Liver (tissue), 9 donors: Measurements from ENCODE around the gene POU4F1. TPM values are rescaled to one million over a fixed set of nuclear protein-coding genes. Genes with fewer than 3 reads are reported as not detected.

Experiments
- DNase-seq: peaks from one replicate; pipeline ENCODE4 v3.0.0-alpha.2; 2017; ENCODE audit warnings: low spot score
- H3K27ac ChIP-seq, 2 donors: one replicate each; pipeline ENCODE4 v1.7.0; 2013; ENCODE audit warnings: inconsistent platforms in 2 of 2, low read length in 2 of 2, control low read depth in 1 of 2, low read depth in 1 of 2, mild to moderate bottlenecking in 1 of 2
- H3K27me3 ChIP-seq, 4 donors: one replicate each; pipeline versions ENCODE4 v1.6.1 to v1.7.0; 2013; ENCODE audit warnings: low read length in 3 of 4, inconsistent platforms in 1 of 4, mild to moderate bottlenecking in 1 of 4, moderate library complexity in 1 of 4; ENCODE audit not compliant: control insufficient read depth in 4 of 4, insufficient read depth in 4 of 4
- H3K36me3 ChIP-seq, 4 donors: one replicate each; pipeline versions ENCODE4 v1.6.1 to v1.7.0; 2013; ENCODE audit warnings: low read length in 3 of 4, mild to moderate bottlenecking in 3 of 4, low read depth in 1 of 4, moderate library complexity in 1 of 4; ENCODE audit not compliant: control insufficient read depth in 4 of 4, insufficient read depth in 3 of 4
- H3K4me1 ChIP-seq, 4 donors: one replicate each; pipeline versions ENCODE4 v1.6.1 to v1.7.0; 2013; ENCODE audit warnings: low read length in 3 of 4, mild to moderate bottlenecking in 3 of 4, moderate library complexity in 1 of 4; ENCODE audit not compliant: control insufficient read depth in 4 of 4, insufficient read depth in 4 of 4
- H3K4me3 ChIP-seq, 3 donors: one replicate each; pipeline versions ENCODE4 v1.6.1 to v1.7.0; 2013; ENCODE audit warnings: low read length in 3 of 3, control low read depth in 1 of 3, low read depth in 1 of 3, mild to moderate bottlenecking in 1 of 3
- H3K9ac ChIP-seq, 2 donors: one replicate each; pipeline ENCODE4 v1.7.0; 2013; ENCODE audit warnings: low read length in 2 of 2, mild to moderate bottlenecking in 2 of 2, moderate library complexity in 2 of 2, control low read depth in 1 of 2, low read depth in 1 of 2
- H3K9me3 ChIP-seq, 4 donors: one replicate each; pipeline versions ENCODE4 v1.6.1 to v1.7.0; 2013; ENCODE audit warnings: low read length in 3 of 4; ENCODE audit not compliant: control insufficient read depth in 4 of 4
- FOXA2 ChIP-seq: IDR thresholded peaks from 2 replicates; pipeline ENCODE4 v1.6.1; 2016; ENCODE audit warnings: antibody characterized with exemption
- GABPA ChIP-seq, 2 donors: IDR thresholded peaks in 1 of 2; conservative IDR thresholded peaks in 1 of 2; 2 replicates each; pipeline ENCODE4 v1.6.1; 2016; ENCODE audit warnings: antibody characterized with exemption in 2 of 2, mild to moderate bottlenecking in 1 of 2, moderate library complexity in 1 of 2
- HNF4A ChIP-seq, 2 donors: conservative IDR thresholded peaks; 2 replicates each; pipeline ENCODE4 v1.6.1; 2016; ENCODE audit warnings: antibody characterized with exemption in 2 of 2, mild to moderate bottlenecking in 2 of 2
- HNF4G ChIP-seq: IDR thresholded peaks from 2 replicates; pipeline ENCODE4 v1.6.1; 2016; ENCODE audit warnings: antibody characterized with exemption
- JUND ChIP-seq, 2 donors: IDR thresholded peaks; 2 replicates each; pipeline ENCODE4 v1.6.1; 2016; ENCODE audit warnings: antibody characterized with exemption in 2 of 2
- NR2F2 ChIP-seq: IDR thresholded peaks from 2 replicates; pipeline ENCODE4 v1.6.1; 2016; ENCODE audit warnings: antibody characterized with exemption
- RAD21 ChIP-seq, 2 donors: IDR thresholded peaks; 2 replicates each; pipeline ENCODE4 v1.6.1; 2016; ENCODE audit warnings: antibody characterized with exemption in 2 of 2, mild to moderate bottlenecking in 2 of 2
- RXRA ChIP-seq, 2 donors: IDR thresholded peaks; 2 replicates each; pipeline ENCODE4 v1.6.1; 2017 to 2018; ENCODE audit warnings: antibody characterized with exemption in 2 of 2, mild to moderate bottlenecking in 1 of 2
- SP1 ChIP-seq: IDR thresholded peaks from 2 replicates; pipeline ENCODE4 v1.6.1; 2018; ENCODE audit warnings: antibody characterized with exemption, mild to moderate bottlenecking
- YY1 ChIP-seq: IDR thresholded peaks from 2 replicates; pipeline ENCODE4 v1.6.1; 2016; ENCODE audit warnings: antibody characterized with exemption, mild to moderate bottlenecking
- WGBS: extraction: QIAGEN DNeasy Blood & Tissue Kit; methylation state at CpG from one replicate; pipeline ENCODE4 v1.1.7; 2013; 5-methylcytosine and 5-hydroxymethylcytosine counted together
- polyA plus RNA-seq, 2 donors: library from polyadenylated mRNA; stranded (reverse) in 1 of 2; unstranded in 1 of 2; fragments of 200-250 nt in 1 of 2; fragments of >200 nt in 1 of 2; fragmentation: Nextera tagmentation in 1 of 2; extraction: Ambion mirVana in 1 of 2; gene quantifications; one replicate each; pipeline versions ENCODE4 v1.2.1 to v1.2.3, GENCODE V29; 2013 to 2015
- total RNA-seq, 2 donors: library from RNA; depleted of rRNA; stranded (reverse); fragments of >200 nt; gene quantifications; one replicate each; pipeline ENCODE4 v1.2.3, GENCODE V29; 2014
- TF ChIP-seq, protein P1 (sequence below): IDR thresholded peaks from 2 replicates; pipeline ENCODE4 v1.6.1; 2016; ENCODE audit warnings: antibody characterized with exemption
- TF ChIP-seq, protein P2 (sequence below): IDR thresholded peaks from 2 replicates; pipeline ENCODE4 v1.6.1; 2016; ENCODE audit warnings: antibody characterized with exemption
- TF ChIP-seq, protein P3 (sequence below): IDR thresholded peaks from 2 replicates; pipeline ENCODE4 v1.6.1; 2016; ENCODE audit warnings: antibody characterized with exemption, mild to moderate bottlenecking
- TF ChIP-seq, protein P4 (sequence below): fragments of 150-350 bp; IDR thresholded peaks from 2 replicates; pipeline ENCODE4 v1.5.1; 2017; ENCODE audit warnings: improper control_type of control experiment, low read depth, low read length; ENCODE audit not compliant: missing input control
- TF ChIP-seq, protein P5 (sequence below): IDR thresholded peaks from 2 replicates; pipeline ENCODE4 v1.6.1; 2016; ENCODE audit warnings: antibody characterized with exemption
- donor health status: healthy.
- donor health status: healthy.
- donor health status: healthy.
- donor health status: healthy.
- donor health status: healthy.

Gene POU4F1
- total and polyA plus RNA-seq, 4 donors: 0.01 to 0.05 TPM; not detected in 2

DNA sequence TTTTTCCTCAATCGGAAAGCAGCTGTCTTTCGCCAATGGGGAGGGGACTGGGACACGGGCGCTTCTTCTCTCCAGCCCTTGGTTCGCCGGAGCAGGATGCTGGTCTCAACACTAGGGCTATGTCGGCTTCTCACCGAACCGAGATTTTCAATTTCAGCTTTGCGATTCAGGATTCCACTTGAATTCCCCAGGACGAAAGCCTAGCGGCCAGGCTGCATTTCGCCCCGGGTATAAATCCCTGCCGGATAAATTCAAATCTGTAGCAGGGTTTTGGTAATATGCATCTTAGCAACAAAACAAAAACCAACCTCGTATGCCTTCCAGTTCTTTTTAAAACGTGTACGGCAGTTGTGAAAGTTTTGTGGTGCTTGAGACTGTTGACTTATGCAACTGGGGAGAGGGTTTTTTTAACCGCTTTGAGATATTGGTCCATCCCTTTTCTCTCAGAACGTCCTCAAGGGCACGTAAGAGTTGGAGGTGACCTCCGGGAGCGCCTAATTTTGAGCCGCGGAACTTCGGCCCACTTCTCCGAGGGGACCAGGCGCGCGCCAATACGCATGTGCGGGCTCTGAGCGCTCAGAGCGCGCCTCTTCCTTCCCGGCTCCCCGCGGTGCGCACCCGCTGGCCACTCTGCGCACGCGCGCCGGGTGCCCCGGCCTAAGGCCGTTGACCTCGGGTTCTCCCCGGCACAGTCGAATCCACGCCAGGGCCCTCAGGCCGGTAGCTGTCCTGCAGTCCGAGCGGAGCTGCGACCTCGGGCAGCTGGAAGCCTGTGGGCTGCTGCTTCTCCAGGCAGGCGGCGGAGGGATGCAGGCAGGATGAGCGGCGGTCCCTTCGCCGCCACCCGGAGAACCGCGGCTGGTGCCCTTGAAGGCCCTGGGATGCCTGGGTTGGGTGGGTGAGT lies 7.6 kb downstream of the POU4F1 start:
- no peak overlapping the region for H3K27ac ChIP-seq
- peaks cover 0 to 7% (median 2%) of the 10 kb centered on the region in 4 donors for H3K9me3 ChIP-seq
- H3K9ac ChIP-seq: no peak overlapping the region
- no peaks in the 10 kb centered on the region for H3K36me3 ChIP-seq
- no peak for DNase-seq
- H3K4me3 ChIP-seq: peak overlapping the region; percentile 5 to 38 (median 27)
- 4% methylated on average over 65 of the region's 65 CpGs for WGBS
- peaks cover 6 to 23% (median 15%) of the 10 kb centered on the region in 4 donors for H3K4me1 ChIP-seq
- TF ChIP-seq RAD21 (IDR thresholded peaks at IDR 0.05) (peak; percentile 18 to 55), GABPA (IDR thresholded peaks at IDR 0.05 in 1 of 2, conservative IDR thresholded peaks at IDR 0.05 in 1 of 2) (peak in 1 of 2 donors; percentile 42), YY1 (peak; percentile 46), HNF4G (no peak), HNF4A (conservative IDR thresholded peaks at IDR 0.05) (peak in 1 of 2 donors; percentile 46), SP1 (peak; percentile 32), FOXA2 (no peak), RXRA (IDR thresholded peaks at IDR 0.05) (peak; percentile 75 to 89)
- TF ChIP-seq, protein P1, sequence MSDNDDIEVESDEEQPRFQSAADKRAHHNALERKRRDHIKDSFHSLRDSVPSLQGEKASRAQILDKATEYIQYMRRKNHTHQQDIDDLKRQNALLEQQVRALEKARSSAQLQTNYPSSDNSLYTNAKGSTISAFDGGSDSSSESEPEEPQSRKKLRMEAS: no peak
- TF ChIP-seq, protein P2, sequence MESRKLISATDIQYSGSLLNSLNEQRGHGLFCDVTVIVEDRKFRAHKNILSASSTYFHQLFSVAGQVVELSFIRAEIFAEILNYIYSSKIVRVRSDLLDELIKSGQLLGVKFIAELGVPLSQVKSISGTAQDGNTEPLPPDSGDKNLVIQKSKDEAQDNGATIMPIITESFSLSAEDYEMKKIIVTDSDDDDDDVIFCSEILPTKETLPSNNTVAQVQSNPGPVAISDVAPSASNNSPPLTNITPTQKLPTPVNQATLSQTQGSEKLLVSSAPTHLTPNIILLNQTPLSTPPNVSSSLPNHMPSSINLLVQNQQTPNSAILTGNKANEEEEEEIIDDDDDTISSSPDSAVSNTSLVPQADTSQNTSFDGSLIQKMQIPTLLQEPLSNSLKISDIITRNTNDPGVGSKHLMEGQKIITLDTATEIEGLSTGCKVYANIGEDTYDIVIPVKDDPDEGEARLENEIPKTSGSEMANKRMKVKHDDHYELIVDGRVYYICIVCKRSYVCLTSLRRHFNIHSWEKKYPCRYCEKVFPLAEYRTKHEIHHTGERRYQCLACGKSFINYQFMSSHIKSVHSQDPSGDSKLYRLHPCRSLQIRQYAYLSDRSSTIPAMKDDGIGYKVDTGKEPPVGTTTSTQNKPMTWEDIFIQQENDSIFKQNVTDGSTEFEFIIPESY: no peak
- TF ChIP-seq, protein P3, sequence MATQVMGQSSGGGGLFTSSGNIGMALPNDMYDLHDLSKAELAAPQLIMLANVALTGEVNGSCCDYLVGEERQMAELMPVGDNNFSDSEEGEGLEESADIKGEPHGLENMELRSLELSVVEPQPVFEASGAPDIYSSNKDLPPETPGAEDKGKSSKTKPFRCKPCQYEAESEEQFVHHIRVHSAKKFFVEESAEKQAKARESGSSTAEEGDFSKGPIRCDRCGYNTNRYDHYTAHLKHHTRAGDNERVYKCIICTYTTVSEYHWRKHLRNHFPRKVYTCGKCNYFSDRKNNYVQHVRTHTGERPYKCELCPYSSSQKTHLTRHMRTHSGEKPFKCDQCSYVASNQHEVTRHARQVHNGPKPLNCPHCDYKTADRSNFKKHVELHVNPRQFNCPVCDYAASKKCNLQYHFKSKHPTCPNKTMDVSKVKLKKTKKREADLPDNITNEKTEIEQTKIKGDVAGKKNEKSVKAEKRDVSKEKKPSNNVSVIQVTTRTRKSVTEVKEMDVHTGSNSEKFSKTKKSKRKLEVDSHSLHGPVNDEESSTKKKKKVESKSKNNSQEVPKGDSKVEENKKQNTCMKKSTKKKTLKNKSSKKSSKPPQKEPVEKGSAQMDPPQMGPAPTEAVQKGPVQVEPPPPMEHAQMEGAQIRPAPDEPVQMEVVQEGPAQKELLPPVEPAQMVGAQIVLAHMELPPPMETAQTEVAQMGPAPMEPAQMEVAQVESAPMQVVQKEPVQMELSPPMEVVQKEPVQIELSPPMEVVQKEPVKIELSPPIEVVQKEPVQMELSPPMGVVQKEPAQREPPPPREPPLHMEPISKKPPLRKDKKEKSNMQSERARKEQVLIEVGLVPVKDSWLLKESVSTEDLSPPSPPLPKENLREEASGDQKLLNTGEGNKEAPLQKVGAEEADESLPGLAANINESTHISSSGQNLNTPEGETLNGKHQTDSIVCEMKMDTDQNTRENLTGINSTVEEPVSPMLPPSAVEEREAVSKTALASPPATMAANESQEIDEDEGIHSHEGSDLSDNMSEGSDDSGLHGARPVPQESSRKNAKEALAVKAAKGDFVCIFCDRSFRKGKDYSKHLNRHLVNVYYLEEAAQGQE: peak; percentile 46
- H3K27me3 ChIP-seq: peaks cover 0 to 48% (median 20%) of the 10 kb centered on the region in 4 donors

DNA sequence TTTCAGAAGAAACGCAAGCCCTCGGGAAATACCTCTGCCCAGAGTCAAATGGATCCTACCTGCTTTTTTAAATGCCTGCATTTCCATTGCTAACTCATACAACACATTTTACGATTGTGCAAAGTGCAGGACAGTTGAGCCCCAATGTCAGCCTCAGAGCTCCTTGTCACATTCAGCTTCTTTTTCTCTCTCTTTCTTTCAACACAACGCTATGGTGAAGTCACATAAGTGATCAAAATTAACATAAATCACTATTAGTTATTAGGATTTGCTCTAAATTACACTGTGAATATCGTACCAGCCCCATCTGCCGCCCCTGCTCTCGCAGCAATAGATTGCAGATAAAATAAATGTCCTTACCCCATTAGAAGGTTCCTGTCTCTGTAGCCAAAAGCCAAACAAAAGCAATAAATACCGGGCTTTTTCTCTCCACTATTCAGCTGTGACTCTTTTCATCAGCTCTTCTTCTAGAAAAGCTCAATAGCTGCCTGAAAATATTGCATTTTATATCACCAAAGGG lies 8.8 kb downstream of the POU4F1 start:
- no peak overlapping the region for H3K4me3 ChIP-seq
- peaks cover 0 to 49% (median 19%) of the 10 kb centered on the region in 4 donors for H3K27me3 ChIP-seq
- no peak overlapping the region for H3K9ac ChIP-seq
- DNase-seq: no peak
- H3K27ac ChIP-seq: no peak overlapping the region
- H3K9me3 ChIP-seq: peaks cover 0 to 7% (median 2%) of the 10 kb centered on the region in 4 donors
- peaks cover 6 to 23% (median 15%) of the 10 kb centered on the region in 4 donors for H3K4me1 ChIP-seq
- no peaks in the 10 kb centered on the region for H3K36me3 ChIP-seq
- 7% methylated on average over 8 of the region's 8 CpGs for WGBS
- TF ChIP-seq NR2F2 (no peak), HNF4G (no peak), JUND (IDR thresholded peaks at IDR 0.05) (no peak)
- TF ChIP-seq, protein P3: no peak
- TF ChIP-seq, protein P4, sequence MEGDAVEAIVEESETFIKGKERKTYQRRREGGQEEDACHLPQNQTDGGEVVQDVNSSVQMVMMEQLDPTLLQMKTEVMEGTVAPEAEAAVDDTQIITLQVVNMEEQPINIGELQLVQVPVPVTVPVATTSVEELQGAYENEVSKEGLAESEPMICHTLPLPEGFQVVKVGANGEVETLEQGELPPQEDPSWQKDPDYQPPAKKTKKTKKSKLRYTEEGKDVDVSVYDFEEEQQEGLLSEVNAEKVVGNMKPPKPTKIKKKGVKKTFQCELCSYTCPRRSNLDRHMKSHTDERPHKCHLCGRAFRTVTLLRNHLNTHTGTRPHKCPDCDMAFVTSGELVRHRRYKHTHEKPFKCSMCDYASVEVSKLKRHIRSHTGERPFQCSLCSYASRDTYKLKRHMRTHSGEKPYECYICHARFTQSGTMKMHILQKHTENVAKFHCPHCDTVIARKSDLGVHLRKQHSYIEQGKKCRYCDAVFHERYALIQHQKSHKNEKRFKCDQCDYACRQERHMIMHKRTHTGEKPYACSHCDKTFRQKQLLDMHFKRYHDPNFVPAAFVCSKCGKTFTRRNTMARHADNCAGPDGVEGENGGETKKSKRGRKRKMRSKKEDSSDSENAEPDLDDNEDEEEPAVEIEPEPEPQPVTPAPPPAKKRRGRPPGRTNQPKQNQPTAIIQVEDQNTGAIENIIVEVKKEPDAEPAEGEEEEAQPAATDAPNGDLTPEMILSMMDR: no peak
- TF ChIP-seq, protein P5, sequence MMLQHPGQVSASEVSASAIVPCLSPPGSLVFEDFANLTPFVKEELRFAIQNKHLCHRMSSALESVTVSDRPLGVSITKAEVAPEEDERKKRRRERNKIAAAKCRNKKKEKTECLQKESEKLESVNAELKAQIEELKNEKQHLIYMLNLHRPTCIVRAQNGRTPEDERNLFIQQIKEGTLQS: no peak
- TF ChIP-seq, protein P2: no peak
- TF ChIP-seq, protein P1: no peak
